Stomach (tissue), 4 donors: ENCODE measurements around the gene EIF3J.
"Not testable (repeated sequence)": the region's sequence is repeated elsewhere in the genome, so short reads cannot be mapped to it uniquely, and the experiment has no call there.

Source experiments
- POLR2A ChIP-seq, 4 donors: fragments of 450-650 bp; IDR thresholded peaks; one replicate each; pipeline ENCODE4 v1.6.1; 2016; ENCODE audit warnings: antibody characterized with exemption in 4 of 4, control low read depth in 2 of 4, mild to moderate bottlenecking in 1 of 4, moderate library complexity in 1 of 4
- TF ChIP-seq, protein P1 (sequence below), 7 experiments: fragments of 450-650 bp in 4 of 7; fragments of 200-600 bp in 3 of 7; sonication (generic) in 3 of 7; IDR thresholded peaks; one replicate each; pipeline ENCODE4 v1.5.1; 2016 to 2019; ENCODE audit warnings: antibody characterized with exemption in 7 of 7, control low read depth in 2 of 7, mild to moderate bottlenecking in 1 of 7

DNA sequence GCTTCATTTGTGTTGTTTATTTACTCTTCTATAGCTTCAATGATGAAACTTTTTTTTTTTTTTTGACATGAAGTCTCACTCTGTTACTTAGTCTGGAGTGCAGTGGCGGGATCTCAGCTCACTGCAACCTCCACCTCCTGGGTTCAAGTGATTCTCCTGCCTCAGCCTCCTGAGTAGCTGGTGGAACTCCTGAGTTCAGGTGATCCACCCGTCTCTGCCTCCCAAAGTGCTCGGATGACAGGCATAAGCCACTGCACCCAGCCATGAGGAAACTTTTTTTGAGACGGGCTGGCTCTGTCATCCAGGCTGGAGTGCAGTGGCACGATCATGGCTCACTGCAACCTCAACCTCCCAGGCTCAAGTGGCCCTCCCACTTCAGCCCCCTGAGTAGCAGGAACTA, 4.7 kb upstream of the EIF3J start:
- TF ChIP-seq, protein P1, sequence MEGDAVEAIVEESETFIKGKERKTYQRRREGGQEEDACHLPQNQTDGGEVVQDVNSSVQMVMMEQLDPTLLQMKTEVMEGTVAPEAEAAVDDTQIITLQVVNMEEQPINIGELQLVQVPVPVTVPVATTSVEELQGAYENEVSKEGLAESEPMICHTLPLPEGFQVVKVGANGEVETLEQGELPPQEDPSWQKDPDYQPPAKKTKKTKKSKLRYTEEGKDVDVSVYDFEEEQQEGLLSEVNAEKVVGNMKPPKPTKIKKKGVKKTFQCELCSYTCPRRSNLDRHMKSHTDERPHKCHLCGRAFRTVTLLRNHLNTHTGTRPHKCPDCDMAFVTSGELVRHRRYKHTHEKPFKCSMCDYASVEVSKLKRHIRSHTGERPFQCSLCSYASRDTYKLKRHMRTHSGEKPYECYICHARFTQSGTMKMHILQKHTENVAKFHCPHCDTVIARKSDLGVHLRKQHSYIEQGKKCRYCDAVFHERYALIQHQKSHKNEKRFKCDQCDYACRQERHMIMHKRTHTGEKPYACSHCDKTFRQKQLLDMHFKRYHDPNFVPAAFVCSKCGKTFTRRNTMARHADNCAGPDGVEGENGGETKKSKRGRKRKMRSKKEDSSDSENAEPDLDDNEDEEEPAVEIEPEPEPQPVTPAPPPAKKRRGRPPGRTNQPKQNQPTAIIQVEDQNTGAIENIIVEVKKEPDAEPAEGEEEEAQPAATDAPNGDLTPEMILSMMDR (IDR thresholded peaks at IDR 0.05), result not testable (repeated sequence)
- TF ChIP-seq POLR2A (IDR thresholded peaks at IDR 0.05), result not testable (repeated sequence)
